AG04450 (cell line): ENCODE measurements around the gene DBP. TPM values are rescaled to one million over a fixed set of nuclear protein-coding genes. Genes with fewer than 3 reads are reported as not detected.
A peak's percentile ranks its signal among the peaks of the same experiment; 100 is the strongest.

Experiments used
- CTCF ChIA-PET: fragments of 300-600, 350-600 bp; formaldehyde crosslinking; extraction: SDS; loops from one replicate; lab custom pipeline; 2022; ENCODE audit warnings: antibody characterized with exemption, inconsistent platforms; lab: Charles Lee
- POLR2A ChIA-PET: fragments of 350-600 bp; formaldehyde crosslinking; extraction: SDS; loops from one replicate; lab custom pipeline; 2021; ENCODE audit warnings: antibody characterized with exemption, inconsistent platforms; lab: Yijun Ruan, JAX
- DNase-seq: peaks from one replicate; pipeline ENCODE4 v3.0.0-alpha.2; 2011; ENCODE audit warnings: low read depth, low spot score
- H3K27ac ChIP-seq: one replicate; pipeline ENCODE4 v1.5.1; 2012; ENCODE audit warnings: low read depth, low read length, control low read depth
- H3K27me3 ChIP-seq: one replicate; pipeline ENCODE4 v1.6.0; 2012; ENCODE audit warnings: low read length; ENCODE audit not compliant: control insufficient read depth, insufficient read depth
- H3K4me3 ChIP-seq: 2 replicates; pipeline ENCODE4 v1.5.1; 2011; ENCODE audit warnings: mild to moderate bottlenecking, low read depth, low read length, control low read depth
- H3K9me3 ChIP-seq: 2 replicates; pipeline ENCODE4 v1.5.1; 2012; ENCODE audit warnings: low read length; ENCODE audit not compliant: control insufficient read depth, insufficient read depth
- CTCF ChIP-seq: IDR thresholded peaks from 2 replicates; pipeline ENCODE4 v1.5.1; 2011; ENCODE audit warnings: low read depth, low read length, control low read depth, inconsistent platforms
- polyA plus RNA-seq: library from polyadenylated mRNA; depleted of rRNA; stranded (reverse); fragments of >200 nt; gene quantifications from 2 replicates; pipeline ENCODE4 v1.2.3, GENCODE V29; 2011

The DBP gene
- polyA plus RNA-seq, 1 experiment: 4.0 TPM

GRCh38 chr19:48611872-48612271 lies 25.3 kb downstream of the DBP start:
- Histone ChIP-seq H3K27me3 (no peaks in the 10 kb centered on the region), H3K4me3 (no peak overlapping the region), H3K27ac (no peak overlapping the region), H3K9me3 (no peaks in the 10 kb centered on the region; the same call in 1 of the 2 replicates)
- CTCF ChIA-PET: no interaction called here
- DNase-seq: no peak
- no peak for TF ChIP-seq CTCF
- POLR2A ChIA-PET: no interaction called here

DNA sequence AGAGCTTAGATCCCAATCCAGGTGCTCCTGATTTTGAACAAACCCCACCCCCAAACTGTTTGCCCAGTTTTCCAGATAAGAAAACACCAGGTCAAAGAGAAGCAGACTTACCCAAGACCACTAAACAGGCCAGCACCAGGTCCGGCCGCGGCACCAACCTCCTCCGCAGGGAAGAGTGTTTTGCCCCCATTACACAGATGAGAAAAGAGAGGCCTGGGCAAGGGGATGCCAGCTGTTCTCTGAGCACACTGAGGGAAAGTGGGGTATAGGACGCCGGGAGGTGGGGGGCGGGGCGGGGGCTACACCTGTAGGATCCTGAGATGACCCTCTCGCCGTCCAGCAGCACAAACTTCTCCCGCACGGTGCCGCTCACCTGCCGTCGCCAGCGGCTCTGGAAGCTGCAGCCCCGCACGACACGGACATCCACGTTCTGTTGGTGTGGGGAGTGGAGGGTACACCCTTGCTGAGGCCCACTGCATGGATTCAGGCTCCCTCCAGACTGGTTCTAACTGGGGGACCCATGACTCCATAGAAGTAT lies 27.5 kb downstream of the DBP start:
- DNase-seq: no peak
- no peak overlapping the region for H3K4me3 ChIP-seq
- ChIA-PET POLR2A (interaction anchor here (0.7 to 3.7 kb wide), 2 partner anchors 9 to 117 kb away, joined by 15 to 25 read pairs; partner anchors contain the start of genes RPL18 and SPHK2), CTCF (interaction anchor here (1.0 to 2.9 kb wide), 9 partner anchors 8 to 218 kb away, joined by 3 to 14 read pairs (median 5); partner anchors contain the start of genes KDELR1, RPL18 and SPHK2)
- H3K27ac ChIP-seq: no peak overlapping the region
- no peak for TF ChIP-seq CTCF
- H3K27me3 ChIP-seq: no peaks in the 10 kb centered on the region
- H3K9me3 ChIP-seq: no peaks in the 10 kb centered on the region; the same call in 1 of the 2 replicates

DNA sequence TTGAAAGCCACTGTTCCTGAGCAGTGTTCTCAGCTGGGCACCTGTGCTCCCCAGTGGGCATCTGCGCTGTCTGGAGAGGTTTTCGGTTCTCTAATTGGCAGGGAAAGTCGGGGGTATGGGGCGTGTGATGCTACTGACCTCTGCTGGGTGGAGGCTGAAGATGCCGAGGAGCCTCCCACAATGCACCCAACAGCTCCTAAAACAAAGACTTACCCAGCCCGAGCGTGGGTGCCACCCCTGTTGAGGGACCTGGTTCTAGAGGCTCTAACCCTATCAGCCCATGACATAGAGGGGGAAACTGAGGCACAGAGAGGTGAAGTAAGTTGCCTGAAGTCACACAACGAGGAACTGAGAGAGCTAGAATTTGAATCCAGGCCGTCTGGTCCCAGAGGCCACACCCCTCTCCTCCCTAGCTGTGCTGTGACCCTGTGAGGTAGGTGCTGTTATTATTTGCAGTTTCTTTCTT lies 28.3 kb downstream of the DBP start:
- ChIA-PET POLR2A (interaction anchor here (1.2 to 3.7 kb wide), 2 partner anchors 9 to 10 kb away, joined by 3 to 25 read pairs; partner anchors contain the start of genes RPL18 and SPHK2), CTCF (interaction anchor here (0.6 to 2.9 kb wide), 11 partner anchors 9 to 218 kb away, joined by 3 to 14 read pairs (median 5); partner anchors contain the start of genes KDELR1, RPL18 and SPHK2)
- TF ChIP-seq CTCF: peak; percentile 62
- Histone ChIP-seq H3K27me3 (no peaks in the 10 kb centered on the region), H3K4me3 (no peak overlapping the region), H3K27ac (no peak overlapping the region), H3K9me3 (no peaks in the 10 kb centered on the region; the same call in 1 of the 2 replicates)
- DNase-seq: no peak

DNA sequence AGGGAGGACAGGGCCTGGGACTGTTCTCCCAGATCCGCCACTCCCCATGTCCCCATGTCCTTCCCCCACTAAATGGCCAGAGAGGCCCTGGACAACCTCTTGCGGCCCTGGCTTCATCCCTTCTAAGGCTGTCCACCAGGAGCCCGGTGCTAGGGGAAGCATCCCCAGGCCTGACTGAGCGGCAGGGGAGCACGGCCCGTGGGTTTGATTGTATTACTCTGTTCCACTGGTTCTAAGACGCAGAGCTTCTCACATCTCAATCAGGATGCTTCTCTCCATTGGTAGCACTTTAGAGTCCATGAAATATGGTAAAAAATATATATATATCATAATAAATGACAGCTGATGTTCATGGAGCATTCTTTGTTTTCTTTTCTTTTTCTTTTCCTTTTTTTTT lies 29.8 kb downstream of the DBP start:
- Histone ChIP-seq H3K9me3 (no peaks in the 10 kb centered on the region; the same call in 1 of the 2 replicates), H3K27ac (no peak overlapping the region), H3K27me3 (no peaks in the 10 kb centered on the region), H3K4me3 (no peak overlapping the region)
- POLR2A ChIA-PET: no interaction called here
- CTCF ChIA-PET: interaction anchor here (2.9 kb wide), 1 partner anchor 102 kb away, joined by 14 read pairs; no protein-coding TSS in a partner anchor
- TF ChIP-seq CTCF: no peak
- DNase-seq: no peak
